Colonic mucosa (tissue), 4 donors: Measurements from ENCODE around the gene HIC1. TPM values are rescaled to one million over a fixed set of nuclear protein-coding genes. Genes with fewer than 3 reads are reported as not detected.
"Not testable (repeated sequence)": the region's sequence is repeated elsewhere in the genome, so short reads cannot be mapped to it uniquely, and the experiment has no call there.

ENCODE experiments used
- DNase-seq: peaks from one replicate; pipeline ENCODE4 v3.0.0-alpha.2; 2020
- H3K27ac ChIP-seq: fragments of 200-600 bp; one replicate; pipeline ENCODE4 v1.8.0; 2021
- H3K27me3 ChIP-seq: fragments of 200-600 bp; one replicate; pipeline ENCODE4 v1.8.0; 2021
- H3K36me3 ChIP-seq: fragments of 200-600 bp; one replicate; pipeline ENCODE4 v1.8.0; 2021
- H3K4me1 ChIP-seq: fragments of 200-600 bp; one replicate; pipeline ENCODE4 v1.8.0; 2021; ENCODE audit warnings: mild to moderate bottlenecking
- H3K4me3 ChIP-seq: fragments of 200-600 bp; one replicate; pipeline ENCODE4 v1.8.0; 2021
- H3K9ac ChIP-seq, 2 donors: one replicate each; pipeline ENCODE4 v1.7.0; 2013; ENCODE audit warnings: control low read depth in 2 of 2, low read depth in 2 of 2, low read length in 2 of 2
- H3K9me3 ChIP-seq: fragments of 200-600 bp; one replicate; pipeline ENCODE4 v1.8.0; 2021
- CTCF ChIP-seq: fragments of 200-600 bp; IDR thresholded peaks from one replicate; pipeline ENCODE4 v1.8.0; 2022; ENCODE audit warnings: antibody characterized with exemption, mild to moderate bottlenecking
- intact Hi-C: fragments of 100-400 bp; cut with DNase I; formaldehyde crosslinking; loops from one replicate; pipeline ENCODE4 v1.14.1; 2022
- total RNA-seq, 2 donors: library from RNA; stranded (reverse); fragmentation: NEBNext Ultra II Directional in 1 of 2; extraction: Animal tissue kit (Norgen Biotek cat#: 25700) in 1 of 2; gene quantifications; one replicate each; pipeline ENCODE4 v1.2.1, GENCODE V29; 2021
- donor health status: healthy.
- donor health status: DM: no; HTN: no; CAD: no.
- donor health status: DM: no; HTN: no; CAD: no.

The HIC1 gene
- total RNA-seq, 2 donors from 2014 or later: 7.0 to 11.2 TPM

- no peak overlapping the region for H3K27ac ChIP-seq
- no peaks in the 10 kb centered on the region for H3K9me3 ChIP-seq
- no peaks in the 10 kb centered on the region for H3K36me3 ChIP-seq
- no peaks in the 10 kb centered on the region for H3K4me1 ChIP-seq
- no peak for TF ChIP-seq CTCF
- no peak overlapping the region for H3K9ac ChIP-seq
- intact Hi-C loops: no loop called here
- no peak for DNase-seq
- no peak overlapping the region for H3K4me3 ChIP-seq
- no peaks in the 10 kb centered on the region for H3K27me3 ChIP-seq
Observed at GRCh38 chr17:2012499-2012898, 42.4 kb upstream of the HIC1 start.

- H3K27ac ChIP-seq, H3K27me3 ChIP-seq, intact Hi-C loops, H3K9me3 ChIP-seq, H3K9ac ChIP-seq, H3K4me1 ChIP-seq, DNase-seq, H3K4me3 ChIP-seq, H3K36me3 ChIP-seq: not testable (repeated sequence)
Observed at GRCh38 chr17:2013220-2013993, 41.5 kb upstream of the HIC1 start.

- H3K4me3 ChIP-seq: no peak overlapping the region
- H3K36me3 ChIP-seq: no peaks in the 10 kb centered on the region
- no peaks in the 10 kb centered on the region for H3K4me1 ChIP-seq
- intact Hi-C loops: no loop called here
- H3K27me3 ChIP-seq: no peaks in the 10 kb centered on the region
- H3K27ac ChIP-seq: no peak overlapping the region
- H3K9me3 ChIP-seq: no peaks in the 10 kb centered on the region
- TF ChIP-seq CTCF: no peak
- no peak overlapping the region for H3K9ac ChIP-seq
- no peak for DNase-seq
Observed at GRCh38 chr17:2013994-2014317, 40.9 kb upstream of the HIC1 start.

GRCh38 chr17:2015314-2015713, 39.6 kb upstream of the HIC1 start:
- Histone ChIP-seq H3K36me3 (no peaks in the 10 kb centered on the region), H3K27ac (no peak overlapping the region), H3K4me3 (no peak overlapping the region), H3K4me1 (no peaks in the 10 kb centered on the region), H3K9ac (no peak overlapping the region), H3K9me3 (no peaks in the 10 kb centered on the region), H3K27me3 (no peaks in the 10 kb centered on the region)
- DNase-seq: no peak
- intact Hi-C loops: no loop called here
- TF ChIP-seq CTCF: no peak

GRCh38 chr17:2016494-2016893, 38.4 kb upstream of the HIC1 start:
- H3K4me3 ChIP-seq: no peak overlapping the region
- DNase-seq: no peak
- no peak for TF ChIP-seq CTCF
- no peaks in the 10 kb centered on the region for H3K9me3 ChIP-seq
- no peaks in the 10 kb centered on the region for H3K27me3 ChIP-seq
- no peaks in the 10 kb centered on the region for H3K36me3 ChIP-seq
- no peak overlapping the region for H3K9ac ChIP-seq
- no peak overlapping the region for H3K27ac ChIP-seq
- no peaks in the 10 kb centered on the region for H3K4me1 ChIP-seq
- intact Hi-C loops: no loop called here

GRCh38 chr17:2017274-2017941, 37.5 kb upstream of the HIC1 start:
- Histone ChIP-seq H3K4me1 (no peaks in the 10 kb centered on the region), H3K9me3 (no peaks in the 10 kb centered on the region), H3K27ac (no peak overlapping the region), H3K36me3 (no peaks in the 10 kb centered on the region), H3K27me3 (peaks cover under 1% of the 10 kb centered on the region), H3K9ac (no peak overlapping the region), H3K4me3 (no peak overlapping the region)
- TF ChIP-seq CTCF: no peak
- intact Hi-C loops: no loop called here
- DNase-seq: no peak
